Endothelial cell (in vitro differentiated cells): ENCODE measurements around the gene CLIC1. TPM values are rescaled to one million over a fixed set of nuclear protein-coding genes. Genes with fewer than 3 reads are reported as not detected.

Source experiments
- DNase-seq: peaks from one replicate; pipeline ENCODE4 v3.0.0; 2021; ENCODE audit warnings: low spot score
- H3K27ac Mint-ChIP-seq: one replicate; pipeline ENCODE4 v1.8.0; 2021; ENCODE audit warnings: mixed read lengths, inconsistent platforms; ENCODE audit not compliant: unreplicated experiment
- H3K27me3 Mint-ChIP-seq: one replicate; pipeline ENCODE4 v1.8.0; 2021; ENCODE audit warnings: mild to moderate bottlenecking, moderate library complexity, mixed read lengths, inconsistent platforms; ENCODE audit not compliant: unreplicated experiment
- H3K36me3 Mint-ChIP-seq: one replicate; pipeline ENCODE4 v1.8.0; 2021; ENCODE audit warnings: mild to moderate bottlenecking, low read depth, mixed read lengths, inconsistent platforms; ENCODE audit not compliant: unreplicated experiment
- H3K4me1 Mint-ChIP-seq: one replicate; pipeline ENCODE4 v1.8.0; 2021; ENCODE audit warnings: mild to moderate bottlenecking, mixed read lengths, inconsistent platforms; ENCODE audit not compliant: unreplicated experiment
- H3K4me3 Mint-ChIP-seq: one replicate; pipeline ENCODE4 v1.8.0; 2021; ENCODE audit warnings: mild to moderate bottlenecking, mixed read lengths, inconsistent platforms; ENCODE audit not compliant: unreplicated experiment
- H3K9me3 Mint-ChIP-seq: one replicate; pipeline ENCODE4 v1.8.0; 2021; ENCODE audit warnings: mixed read lengths, inconsistent platforms; ENCODE audit not compliant: unreplicated experiment
- total RNA-seq: library from RNA; stranded (reverse); fragmentation: NEBNext Ultra II Directional; extraction: Animal tissue kit (Norgen Biotek cat#: 25700); gene quantifications from one replicate; pipeline ENCODE4 v1.2.1, GENCODE V29; 2021; ENCODE audit not compliant: unreplicated experiment
- TF ChIP-seq, protein P1 (sequence below): fragments of 200-600 bp; sonication (generic); IDR thresholded peaks from one replicate; pipeline ENCODE4 v1.5.0; 2021; ENCODE audit warnings: antibody characterized with exemption; ENCODE audit not compliant: unreplicated experiment

CLIC1 gene
- total RNA-seq, 1 donor from 2014 or later = 420 TPM

DNA sequence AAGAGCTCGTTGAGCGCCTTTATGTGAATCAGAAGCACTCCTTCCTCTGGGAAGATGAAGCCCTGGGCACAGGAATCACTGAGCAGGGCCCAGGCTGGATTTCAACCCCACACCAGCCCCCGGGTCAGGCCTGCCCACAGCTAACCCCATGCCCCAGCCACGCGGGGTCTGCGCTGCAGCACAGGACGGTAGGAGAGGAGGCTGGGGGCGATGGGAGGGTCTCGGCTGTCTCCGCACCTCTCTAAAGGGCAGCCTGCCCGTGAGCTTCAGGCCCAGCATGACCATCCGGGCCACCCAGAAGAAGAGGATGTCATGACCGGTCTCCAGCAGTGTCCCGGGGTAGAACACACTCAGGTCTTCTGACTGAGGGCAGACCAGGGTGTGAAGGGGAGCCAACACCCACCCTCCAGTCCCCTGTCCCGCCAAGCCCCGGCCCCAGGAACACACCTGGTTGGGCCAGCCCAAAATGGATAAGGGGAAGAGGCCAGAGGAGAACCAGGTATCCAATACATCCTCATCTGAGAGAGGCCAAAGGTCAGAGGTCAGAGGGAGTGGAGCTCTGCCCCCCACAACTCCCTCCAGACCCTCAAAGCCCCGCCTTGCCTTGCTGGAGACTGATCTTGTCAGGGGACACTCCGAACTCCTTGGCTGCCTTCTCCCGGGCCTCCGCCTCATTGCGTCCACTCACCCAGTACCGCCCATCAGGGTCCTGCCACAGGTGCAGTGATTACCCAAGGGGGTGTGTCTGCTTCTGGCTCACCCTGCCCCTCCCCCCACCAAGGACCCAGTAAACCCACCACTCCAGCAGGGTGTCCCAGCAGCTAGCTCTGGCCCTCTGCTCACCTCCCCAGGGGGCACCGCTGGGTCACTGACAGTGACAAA is 45.2 kb upstream of the CLIC1 start:
- TF ChIP-seq, protein P1, sequence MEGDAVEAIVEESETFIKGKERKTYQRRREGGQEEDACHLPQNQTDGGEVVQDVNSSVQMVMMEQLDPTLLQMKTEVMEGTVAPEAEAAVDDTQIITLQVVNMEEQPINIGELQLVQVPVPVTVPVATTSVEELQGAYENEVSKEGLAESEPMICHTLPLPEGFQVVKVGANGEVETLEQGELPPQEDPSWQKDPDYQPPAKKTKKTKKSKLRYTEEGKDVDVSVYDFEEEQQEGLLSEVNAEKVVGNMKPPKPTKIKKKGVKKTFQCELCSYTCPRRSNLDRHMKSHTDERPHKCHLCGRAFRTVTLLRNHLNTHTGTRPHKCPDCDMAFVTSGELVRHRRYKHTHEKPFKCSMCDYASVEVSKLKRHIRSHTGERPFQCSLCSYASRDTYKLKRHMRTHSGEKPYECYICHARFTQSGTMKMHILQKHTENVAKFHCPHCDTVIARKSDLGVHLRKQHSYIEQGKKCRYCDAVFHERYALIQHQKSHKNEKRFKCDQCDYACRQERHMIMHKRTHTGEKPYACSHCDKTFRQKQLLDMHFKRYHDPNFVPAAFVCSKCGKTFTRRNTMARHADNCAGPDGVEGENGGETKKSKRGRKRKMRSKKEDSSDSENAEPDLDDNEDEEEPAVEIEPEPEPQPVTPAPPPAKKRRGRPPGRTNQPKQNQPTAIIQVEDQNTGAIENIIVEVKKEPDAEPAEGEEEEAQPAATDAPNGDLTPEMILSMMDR = no peak
- no peak overlapping the region for H3K27ac Mint-ChIP-seq
- H3K4me1 Mint-ChIP-seq = no peaks in the 10 kb centered on the region
- H3K36me3 Mint-ChIP-seq = peaks cover 13% of the 10 kb centered on the region
- no peaks in the 10 kb centered on the region for H3K9me3 Mint-ChIP-seq
- H3K27me3 Mint-ChIP-seq = peaks cover 2% of the 10 kb centered on the region
- H3K4me3 Mint-ChIP-seq = no peak overlapping the region
- no peak for DNase-seq

GRCh38 chr6:31780507-31781243 is 44.3 kb upstream of the CLIC1 start:
- no peaks in the 10 kb centered on the region for H3K9me3 Mint-ChIP-seq
- H3K4me3 Mint-ChIP-seq = no peak overlapping the region
- peaks cover 13% of the 10 kb centered on the region for H3K36me3 Mint-ChIP-seq

DNA sequence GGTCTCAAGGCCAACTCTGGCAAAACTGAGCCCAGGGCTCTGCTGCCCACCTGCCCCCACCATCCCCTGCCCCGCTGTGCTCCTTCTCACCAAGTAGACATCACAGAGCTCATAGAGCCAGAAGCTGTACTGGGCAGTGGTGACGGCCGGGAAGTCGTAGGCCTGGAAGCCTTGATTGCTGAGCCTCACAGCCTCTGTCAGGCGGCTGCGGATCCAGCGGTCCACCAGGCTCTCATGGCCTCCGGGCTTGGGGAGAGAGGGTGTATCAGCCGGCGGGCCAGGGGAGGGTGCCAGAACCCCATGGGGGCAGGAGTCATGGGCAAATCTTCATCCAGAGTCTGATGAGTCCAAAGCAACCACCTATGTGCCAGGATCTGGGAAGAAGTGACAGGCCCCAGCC is 43.6 kb upstream of the CLIC1 start:
- H3K27ac Mint-ChIP-seq = no peak overlapping the region
- H3K27me3 Mint-ChIP-seq = peaks cover 2% of the 10 kb centered on the region
- H3K36me3 Mint-ChIP-seq = peaks cover 13% of the 10 kb centered on the region
- H3K4me3 Mint-ChIP-seq = no peak overlapping the region
- H3K9me3 Mint-ChIP-seq = no peaks in the 10 kb centered on the region
- no peak for DNase-seq
- TF ChIP-seq, protein P1 = no peak
- no peaks in the 10 kb centered on the region for H3K4me1 Mint-ChIP-seq

More at GRCh38 chr6:31780507-31781243, 44.3 kb upstream of the CLIC1 start:
- no peak for DNase-seq
- TF ChIP-seq, protein P1 = no peak
- no peaks in the 10 kb centered on the region for H3K4me1 Mint-ChIP-seq
- H3K27ac Mint-ChIP-seq = no peak overlapping the region
- peaks cover 2% of the 10 kb centered on the region for H3K27me3 Mint-ChIP-seq

DNA sequence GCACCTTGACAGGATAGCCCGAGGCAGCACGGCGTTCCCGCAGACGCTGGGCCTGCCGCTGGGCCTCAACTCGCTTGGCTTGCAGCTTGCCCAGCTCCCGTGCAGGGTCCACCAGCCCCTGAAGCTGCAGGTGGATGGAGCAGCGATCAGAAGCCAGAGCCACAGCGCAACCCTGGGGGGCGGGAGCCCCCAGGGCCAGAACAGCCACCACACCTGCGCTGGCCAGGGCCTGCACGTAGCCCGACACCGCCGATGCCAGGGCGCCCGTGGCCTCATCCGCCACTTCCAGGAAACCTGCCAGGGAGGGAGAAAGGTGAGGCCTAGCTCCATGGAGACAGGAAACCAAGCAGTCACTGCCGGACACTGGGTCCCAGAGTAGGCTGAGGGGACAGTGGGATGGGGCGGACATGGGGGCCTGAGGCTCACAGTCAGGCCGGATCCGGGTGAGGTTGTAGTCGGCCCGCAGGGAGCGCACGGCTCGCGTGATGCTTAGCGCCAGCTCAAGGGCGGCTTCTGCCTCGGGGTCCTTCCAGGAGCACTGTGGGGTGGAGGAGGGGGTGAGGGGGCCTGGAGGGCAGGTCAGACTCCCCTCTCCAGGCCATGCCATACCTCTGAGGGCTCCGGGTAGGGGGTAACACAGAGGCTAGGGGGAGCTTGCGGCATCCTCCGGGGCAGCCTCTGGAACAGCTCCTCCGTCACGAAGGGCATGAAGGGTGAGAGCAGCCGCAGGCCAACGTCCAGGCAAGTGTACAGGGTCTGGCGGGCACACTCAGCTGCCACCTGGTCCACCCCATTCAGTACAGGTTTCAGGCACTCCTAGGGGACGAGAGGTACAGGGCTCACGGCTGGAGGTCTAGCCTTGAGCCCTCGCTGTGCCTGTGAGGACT is 42.9 kb upstream of the CLIC1 start:
- H3K4me1 Mint-ChIP-seq = no peaks in the 10 kb centered on the region
- no peak for DNase-seq
- TF ChIP-seq, protein P1 = no peak
- peaks cover 8% of the 10 kb centered on the region for H3K36me3 Mint-ChIP-seq
- H3K27me3 Mint-ChIP-seq = peaks cover 2% of the 10 kb centered on the region
- no peaks in the 10 kb centered on the region for H3K9me3 Mint-ChIP-seq
- no peak overlapping the region for H3K27ac Mint-ChIP-seq
- H3K4me3 Mint-ChIP-seq = no peak overlapping the region
